ENCODE results near the gene ITLN2. TPM values are rescaled to one million over a fixed set of nuclear protein-coding genes. Genes with fewer than 3 reads are reported as not detected.
"Not testable (repeated sequence)": the region's sequence is repeated elsewhere in the genome, so short reads cannot be mapped to it uniquely, and the experiment has no call there.

The ITLN2 gene
- total RNA-seq, 4 donors from 2014 or later, result not detected

DNA sequence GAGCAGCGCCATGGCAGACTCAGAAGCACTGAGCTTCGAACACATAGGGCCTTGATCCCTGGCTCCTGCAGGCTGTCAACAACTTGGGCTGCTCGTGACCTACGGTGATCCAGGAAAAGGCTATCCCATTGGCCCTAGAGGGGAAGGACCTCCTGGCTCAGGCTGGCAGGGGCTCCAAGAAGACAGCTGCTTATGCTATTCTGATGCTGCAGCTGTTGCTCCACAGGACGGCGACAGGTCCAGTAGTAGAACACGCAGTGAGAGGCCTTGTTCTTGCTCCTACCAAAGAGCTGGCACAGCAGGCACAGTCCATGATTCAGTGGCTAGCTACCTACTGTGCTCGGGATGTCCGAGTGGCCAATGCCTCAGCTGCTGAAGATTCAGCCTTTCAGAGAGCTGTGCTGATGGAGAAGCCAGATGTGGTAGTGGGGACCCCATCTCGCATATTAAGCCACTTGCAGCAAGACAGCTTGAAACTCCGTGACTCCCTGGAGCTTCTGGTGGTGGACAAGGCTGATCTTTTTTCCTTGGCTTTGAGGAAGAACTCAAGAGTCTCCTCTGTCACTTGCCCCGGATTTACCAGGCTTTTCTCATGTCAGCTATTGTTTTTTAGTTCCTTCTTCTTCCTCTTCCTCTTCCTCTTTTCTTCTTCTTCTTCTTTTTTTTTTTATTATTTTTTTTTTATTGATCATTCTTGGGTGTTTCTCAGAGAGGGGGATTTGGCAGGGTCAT lies 18.9 kb downstream of the ITLN2 start:
- Histone ChIP-seq H3K36me3 (no peaks in the 10 kb centered on the region), H3K27me3 (no peaks in the 10 kb centered on the region), H3K4me1 (no peaks in the 10 kb centered on the region), H3K4me3 (no peak overlapping the region), H3K27ac (no peak overlapping the region), H3K9me3 (no peaks in the 10 kb centered on the region)
- TF ChIP-seq, protein P1, sequence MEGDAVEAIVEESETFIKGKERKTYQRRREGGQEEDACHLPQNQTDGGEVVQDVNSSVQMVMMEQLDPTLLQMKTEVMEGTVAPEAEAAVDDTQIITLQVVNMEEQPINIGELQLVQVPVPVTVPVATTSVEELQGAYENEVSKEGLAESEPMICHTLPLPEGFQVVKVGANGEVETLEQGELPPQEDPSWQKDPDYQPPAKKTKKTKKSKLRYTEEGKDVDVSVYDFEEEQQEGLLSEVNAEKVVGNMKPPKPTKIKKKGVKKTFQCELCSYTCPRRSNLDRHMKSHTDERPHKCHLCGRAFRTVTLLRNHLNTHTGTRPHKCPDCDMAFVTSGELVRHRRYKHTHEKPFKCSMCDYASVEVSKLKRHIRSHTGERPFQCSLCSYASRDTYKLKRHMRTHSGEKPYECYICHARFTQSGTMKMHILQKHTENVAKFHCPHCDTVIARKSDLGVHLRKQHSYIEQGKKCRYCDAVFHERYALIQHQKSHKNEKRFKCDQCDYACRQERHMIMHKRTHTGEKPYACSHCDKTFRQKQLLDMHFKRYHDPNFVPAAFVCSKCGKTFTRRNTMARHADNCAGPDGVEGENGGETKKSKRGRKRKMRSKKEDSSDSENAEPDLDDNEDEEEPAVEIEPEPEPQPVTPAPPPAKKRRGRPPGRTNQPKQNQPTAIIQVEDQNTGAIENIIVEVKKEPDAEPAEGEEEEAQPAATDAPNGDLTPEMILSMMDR (IDR thresholded peaks at IDR 0.05), result no peak
- 70 to 86% methylated on average over 5 to 9 of the region's 12 CpGs for whole genome bisulfite sequencing, 2 donors
- DNase-seq, result no peak
- intact Hi-C loops (cut with DNase I), result no loop called here

DNA sequence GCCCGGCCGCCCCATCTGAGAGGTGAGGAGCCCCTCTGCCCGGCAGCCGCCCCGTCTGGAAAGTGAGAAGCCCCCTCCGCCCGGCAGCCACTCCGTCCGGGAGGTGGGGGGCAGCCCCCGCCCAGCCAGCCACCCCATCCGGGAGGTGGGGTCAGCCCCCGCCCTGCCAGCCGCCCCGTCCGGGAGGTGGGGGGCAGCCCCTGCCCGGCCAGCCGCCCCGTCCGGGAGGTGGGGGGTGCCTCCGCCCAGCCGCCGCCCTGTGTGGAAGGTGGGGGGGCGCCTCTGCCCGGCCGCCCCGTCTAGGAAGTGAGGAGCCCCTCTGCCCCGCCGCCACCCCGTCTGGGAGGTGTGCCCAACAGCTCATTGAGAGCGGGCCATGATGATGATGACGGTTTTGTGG lies 21.3 kb downstream of the ITLN2 start:
- intact Hi-C loops (cut with DNase I); DNase-seq; H3K27ac ChIP-seq; H3K9me3 ChIP-seq; H3K4me3 ChIP-seq; H3K36me3 ChIP-seq; H3K4me1 ChIP-seq; H3K27me3 ChIP-seq: not testable (repeated sequence)
- 83% methylated on average over 1 of the region's 31 CpGs; no CpG with 5 or more reads in 1 of the 2 donors for WGBS, 2 donors

DNA sequence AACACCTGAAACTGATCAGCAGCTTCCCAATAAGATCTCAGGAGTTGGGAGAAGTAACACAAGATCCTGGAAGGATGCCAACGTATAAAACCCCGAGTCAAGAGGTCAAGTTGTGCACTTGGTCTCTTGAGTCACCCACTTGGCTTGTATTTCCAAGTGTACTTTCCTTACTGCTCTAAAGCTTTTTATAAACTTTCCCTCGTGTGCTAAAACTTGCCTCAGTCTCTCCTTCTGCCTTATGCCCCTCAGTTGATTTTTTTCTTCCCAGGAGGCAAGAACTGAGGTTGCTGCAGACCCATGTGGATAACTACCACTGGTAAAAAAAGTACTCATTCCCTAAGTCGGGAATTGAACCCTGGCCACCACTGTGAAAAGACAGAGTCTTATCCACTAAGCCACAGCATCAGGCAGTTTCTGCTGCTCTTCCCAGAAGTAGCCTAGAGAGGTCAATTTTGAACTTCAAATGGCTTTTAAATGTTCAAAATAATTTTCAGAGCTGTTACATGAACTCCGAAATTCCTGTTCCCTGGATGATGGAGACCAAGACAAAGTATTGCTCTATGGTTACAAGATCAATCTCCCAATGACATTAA lies 28.9 kb downstream of the ITLN2 start:
- no peak for TF ChIP-seq POLR2A (IDR thresholded peaks at IDR 0.05)
- TF ChIP-seq, protein P1 (IDR thresholded peaks at IDR 0.05), result no peak
- intact Hi-C loops (cut with DNase I), result no loop called here
- Histone ChIP-seq H3K27ac (no peak overlapping the region), H3K4me3 (no peak overlapping the region), H3K4me1 (no peaks in the 10 kb centered on the region), H3K27me3 (no peaks in the 10 kb centered on the region), H3K9me3 (peaks cover 0 to 5% (median 0%) of the 10 kb centered on the region in 3 donors), H3K36me3 (no peaks in the 10 kb centered on the region)
- no peak for DNase-seq
- 57 to 64% methylated on average over 5 of the region's 5 CpGs for WGBS, 2 donors

DNA sequence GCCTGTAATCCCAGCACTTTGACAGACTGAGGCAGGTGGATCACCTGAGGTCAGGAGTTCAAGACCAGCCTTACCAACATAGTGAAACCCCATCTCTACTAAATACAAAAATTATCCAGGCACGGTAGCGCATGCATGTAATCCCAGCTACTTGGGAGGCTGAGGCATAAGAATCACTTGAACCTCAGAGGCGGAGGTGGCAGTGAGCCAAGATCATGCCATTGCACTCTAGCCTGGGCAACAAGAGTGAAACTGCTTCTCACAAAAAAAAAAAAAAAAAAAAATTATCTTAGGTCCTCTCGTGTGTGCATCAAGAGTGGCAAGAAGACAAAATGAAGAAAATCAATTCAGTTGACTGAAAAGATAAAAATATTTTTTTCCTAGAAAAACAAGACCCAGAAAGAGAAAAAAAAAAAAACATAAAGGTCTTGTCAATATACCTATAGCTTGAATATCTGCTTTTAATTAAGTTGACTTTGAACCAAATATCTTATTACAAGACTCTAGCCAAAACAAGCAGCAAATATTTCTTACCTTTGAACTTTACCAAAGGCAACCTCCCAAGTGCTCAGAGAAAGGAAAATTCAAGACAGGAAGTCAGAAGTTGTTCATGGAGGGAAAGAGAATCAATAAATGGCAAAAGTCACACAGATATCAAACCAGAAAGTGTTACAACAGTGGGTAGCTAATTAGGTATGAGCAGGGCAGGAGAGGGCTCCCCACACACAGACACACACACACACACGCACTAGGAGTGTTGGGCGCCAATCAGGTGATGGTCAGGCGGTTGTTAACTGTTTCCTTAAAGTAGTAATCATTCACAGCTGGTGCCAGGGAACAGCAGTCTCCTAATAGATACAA lies 29.6 kb downstream of the ITLN2 start:
- Histone ChIP-seq H3K27ac (no peak overlapping the region), H3K4me1 (no peaks in the 10 kb centered on the region), H3K9me3 (peaks cover 0 to 5% (median 0%) of the 10 kb centered on the region in 3 donors), H3K36me3 (no peaks in the 10 kb centered on the region), H3K27me3 (no peaks in the 10 kb centered on the region), H3K4me3 (no peak overlapping the region)
- no peak for DNase-seq
- WGBS, 2 donors, result 84 to 89% methylated on average over 7 of the region's 7 CpGs
- intact Hi-C loops (cut with DNase I), result no loop called here
- TF ChIP-seq, protein P1 (IDR thresholded peaks at IDR 0.05), result no peak
- TF ChIP-seq POLR2A (IDR thresholded peaks at IDR 0.05), result no peak

DNA sequence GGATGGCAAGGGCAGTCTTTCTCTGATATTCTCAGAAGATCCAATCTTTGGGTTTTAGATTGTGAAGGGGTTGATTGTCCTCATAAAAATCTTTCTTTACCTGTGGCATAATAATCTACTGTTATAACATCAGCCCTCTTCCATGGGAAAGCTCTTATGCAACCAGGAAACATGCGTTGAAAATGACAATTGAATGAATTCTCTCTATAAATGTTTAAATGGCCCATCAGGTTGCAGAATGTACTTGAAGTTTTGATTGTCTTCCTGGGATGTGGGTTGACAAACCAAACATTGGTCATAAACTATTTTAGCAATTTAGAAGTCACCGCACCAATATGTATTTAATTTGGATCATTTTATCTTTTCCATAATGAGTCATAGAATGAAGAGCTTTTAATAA lies 37.9 kb downstream of the ITLN2 start:
- no peak for TF ChIP-seq POLR2A (IDR thresholded peaks at IDR 0.05)
- TF ChIP-seq, protein P1 (IDR thresholded peaks at IDR 0.05), result no peak
- H3K9me3 ChIP-seq, result no peaks in the 10 kb centered on the region
- H3K27ac ChIP-seq, result no peak overlapping the region
- no peaks in the 10 kb centered on the region for H3K36me3 ChIP-seq
- no peaks in the 10 kb centered on the region for H3K4me1 ChIP-seq
- 79 to 89% methylated on average over 2 of the region's 2 CpGs for WGBS, 2 donors
- H3K4me3 ChIP-seq, result no peak overlapping the region
- intact Hi-C loops (cut with DNase I), result no loop called here
- H3K27me3 ChIP-seq, result peaks cover 0 to 11% (median 0%) of the 10 kb centered on the region in 4 donors
- no peak for DNase-seq

DNA sequence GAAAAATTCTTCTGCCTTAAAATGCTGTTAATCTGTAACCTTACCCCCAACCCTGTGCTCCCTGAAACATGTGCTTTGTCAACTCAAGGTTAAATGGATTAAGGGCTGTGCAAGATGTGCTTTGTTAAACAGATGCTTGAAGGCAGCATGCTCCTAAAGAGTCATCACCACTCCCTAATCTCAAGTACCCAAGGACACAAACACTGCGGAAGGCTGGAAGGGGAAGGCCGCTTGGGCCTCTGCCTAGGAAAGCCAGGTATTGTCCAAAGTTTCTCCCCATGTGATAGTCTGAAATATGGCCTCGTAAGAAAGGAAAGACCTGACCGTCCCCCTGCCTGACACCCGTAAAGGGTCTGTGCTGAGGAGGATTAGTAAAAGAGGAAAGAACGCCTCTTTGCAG lies 41.4 kb downstream of the ITLN2 start:
- H3K27ac ChIP-seq; intact Hi-C loops (cut with DNase I); DNase-seq: not testable (repeated sequence)

More for the DNA sequence above, 41.4 kb downstream of the ITLN2 start:
- not testable (repeated sequence) for H3K4me3 ChIP-seq, H3K36me3 ChIP-seq, H3K4me1 ChIP-seq, H3K9me3 ChIP-seq
- H3K27me3 ChIP-seq, result peaks cover 0 to 14% (median 0%) of the 10 kb centered on the region in 4 donors
- 74 to 81% methylated on average over 5 to 6 of the region's 6 CpGs for WGBS, 2 donors

Measured in esophagus squamous epithelium (tissue), 5 donors.